HG03378 (cell line): Measurements from ENCODE around the gene NFIB.

ENCODE experiments used
- ATAC-seq: cut with Tn5 transposase; IDR thresholded peaks from one replicate; pipeline ENCODE4 v1.9.1; 2021; ENCODE audit warnings: mild to moderate bottlenecking, moderate library complexity; ENCODE audit not compliant: unreplicated experiment

Gene NFIB

DNA sequence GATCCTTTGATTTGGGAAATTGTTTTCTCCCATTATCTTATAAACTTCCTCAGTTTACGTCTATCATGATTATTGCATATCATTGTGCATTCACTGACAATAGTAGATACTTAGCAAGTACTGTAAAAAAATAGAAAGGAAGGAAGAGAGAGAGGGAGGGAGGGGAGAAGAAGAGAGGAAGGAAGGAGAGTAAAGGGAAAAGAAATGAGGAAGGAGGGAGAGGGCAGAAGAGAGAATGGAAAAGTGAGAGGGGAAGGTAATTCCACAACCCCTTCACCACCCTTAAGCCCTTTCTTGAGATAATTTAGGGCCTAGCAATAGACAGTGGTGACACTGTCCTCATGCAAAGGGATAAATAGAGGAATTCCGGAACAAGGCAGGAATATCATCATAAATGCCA, 64.4 kb downstream of the NFIB start:
- ATAC-seq = no peak

DNA sequence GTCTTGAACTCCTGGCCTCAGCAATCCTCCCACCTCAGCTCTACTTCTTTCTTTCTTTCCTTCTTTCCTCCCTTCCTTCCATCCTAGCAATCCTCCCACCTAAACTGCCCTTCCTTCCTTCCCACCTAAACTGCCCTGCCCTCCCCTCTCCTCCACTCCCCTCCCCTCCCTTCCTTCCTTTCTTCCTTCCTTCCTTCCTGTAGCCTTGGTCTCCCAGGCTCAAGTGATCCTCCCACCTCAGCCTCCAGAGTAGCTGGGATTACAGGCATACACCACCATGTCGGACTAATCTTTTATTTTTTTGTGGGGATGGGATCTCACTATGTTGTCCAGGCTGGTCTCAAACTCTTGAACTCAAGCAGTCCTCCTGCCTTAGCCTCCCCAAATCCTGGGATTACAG, 65.8 kb downstream of the NFIB start:
- ATAC-seq = no peak

DNA sequence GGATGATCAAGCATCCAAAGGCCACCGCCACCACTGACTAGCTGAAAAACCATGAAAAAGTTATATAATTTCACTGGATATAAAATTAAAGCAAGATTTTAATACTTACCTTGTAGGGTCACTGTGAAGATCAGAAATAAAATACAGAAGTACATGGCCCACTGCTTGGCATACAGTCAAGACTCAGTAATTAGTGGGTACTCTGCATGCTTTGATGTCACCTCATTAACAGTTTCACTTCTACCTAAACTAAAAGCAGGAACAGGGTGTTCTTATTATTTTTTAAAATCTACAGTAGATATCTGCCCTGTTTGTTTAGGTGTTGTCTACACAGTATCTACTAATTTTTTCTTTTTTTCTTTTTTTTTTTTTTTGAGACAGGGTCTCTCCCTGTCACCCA, 66.4 kb downstream of the NFIB start:
- ATAC-seq = no peak

DNA sequence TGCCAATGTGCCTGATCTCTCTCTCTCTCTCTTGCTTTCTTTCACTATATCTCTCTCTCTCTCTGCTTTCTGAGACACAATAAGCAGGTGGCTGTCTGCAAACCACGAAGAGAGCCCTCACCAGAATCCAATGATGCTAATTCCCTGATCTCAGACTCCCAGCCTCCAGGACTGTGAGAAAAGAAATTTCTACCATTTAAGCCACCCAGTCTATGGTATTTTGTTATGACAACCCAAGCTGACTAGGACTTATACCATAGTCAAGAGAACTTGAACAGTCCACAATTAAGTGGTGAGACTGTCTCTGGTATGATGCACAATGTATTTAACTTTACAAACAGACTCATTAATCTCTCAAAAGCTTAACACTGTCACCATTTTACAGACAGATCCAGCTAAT, 67.0 kb downstream of the NFIB start:
- ATAC-seq = no peak

DNA sequence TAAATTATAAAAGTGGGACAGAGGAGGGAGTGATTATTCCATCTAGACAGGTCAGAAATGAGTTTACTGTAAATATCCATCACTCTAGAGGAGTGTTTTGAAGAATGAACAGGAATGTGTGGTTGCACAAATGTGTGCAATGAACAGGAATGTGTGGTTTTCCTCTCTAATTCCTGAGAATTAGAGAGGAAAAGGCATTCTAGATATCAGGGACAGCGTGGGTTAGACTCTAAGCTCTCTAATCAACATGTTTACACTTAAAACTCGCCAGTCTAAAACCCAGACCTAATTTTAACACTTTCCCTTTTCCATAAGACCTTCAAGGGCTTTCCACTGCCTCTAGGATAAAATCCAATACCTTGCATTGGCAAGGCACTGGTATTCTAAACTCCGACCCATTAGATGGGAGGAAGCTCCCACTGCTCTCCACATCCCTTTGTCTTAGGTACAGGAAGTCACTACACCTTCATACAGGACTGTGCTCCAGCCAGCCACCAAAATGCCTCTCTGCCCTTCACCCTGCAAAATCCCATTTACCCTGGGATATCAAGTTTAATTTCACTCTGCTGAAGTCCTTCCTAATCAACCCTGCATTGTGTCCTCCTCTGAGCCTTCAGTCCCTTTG, 67.9 kb downstream of the NFIB start:
- ATAC-seq = no peak

DNA sequence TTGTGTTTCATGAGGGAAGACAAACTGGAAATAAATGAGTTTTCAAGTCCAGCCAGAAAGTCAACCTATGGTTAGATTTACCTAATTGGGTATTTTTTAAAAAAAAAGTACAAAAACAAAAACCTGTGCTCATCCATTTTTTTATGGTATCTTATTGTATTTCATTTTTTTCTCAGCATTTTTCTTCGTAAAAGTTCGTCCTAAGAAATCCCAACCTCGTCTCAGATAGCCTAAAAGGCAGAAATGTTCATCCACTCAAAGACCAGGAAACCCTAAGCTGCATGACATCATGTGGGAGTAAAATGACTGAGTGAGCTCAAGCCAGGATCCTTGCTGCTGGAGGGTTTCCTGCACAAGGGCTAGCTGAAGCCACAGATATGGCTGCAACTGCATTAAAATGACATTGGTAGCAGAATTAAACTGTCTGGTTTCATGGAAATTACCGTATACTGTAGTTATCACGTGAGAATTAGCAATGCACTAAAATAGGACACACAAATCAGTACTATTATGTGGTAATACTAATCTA, 70.4 kb downstream of the NFIB start:
- no peak for ATAC-seq

DNA sequence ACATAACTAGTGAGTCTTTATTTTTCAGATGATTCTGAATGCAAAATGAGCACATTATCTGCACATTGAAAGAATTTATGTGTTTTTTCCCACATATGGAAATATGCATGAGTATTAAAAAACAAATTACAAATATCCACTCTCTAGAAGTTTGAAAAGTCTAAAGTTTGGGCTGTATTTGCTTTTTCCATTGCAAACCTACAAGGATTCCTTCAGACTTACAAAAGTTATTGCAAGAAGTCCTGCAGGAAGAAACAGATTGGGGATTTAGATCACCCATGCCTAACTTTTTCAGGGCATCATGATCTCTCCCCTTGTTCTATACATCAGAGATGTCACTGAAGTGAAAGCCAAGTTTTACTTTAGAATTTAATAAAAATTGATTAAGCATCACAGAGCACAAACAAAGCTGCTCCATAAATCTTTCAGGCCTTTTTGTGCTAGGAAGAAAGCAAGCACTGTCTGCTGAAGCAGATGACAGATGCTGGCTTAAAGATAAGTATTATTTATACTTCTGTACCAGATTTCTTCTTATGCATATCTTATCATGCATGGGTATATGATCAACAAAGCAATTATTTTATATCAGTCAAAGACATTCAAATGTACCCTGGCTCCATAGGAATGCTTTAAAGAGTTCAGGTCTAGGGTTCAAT, 71.7 kb downstream of the NFIB start:
- no peak for ATAC-seq

DNA sequence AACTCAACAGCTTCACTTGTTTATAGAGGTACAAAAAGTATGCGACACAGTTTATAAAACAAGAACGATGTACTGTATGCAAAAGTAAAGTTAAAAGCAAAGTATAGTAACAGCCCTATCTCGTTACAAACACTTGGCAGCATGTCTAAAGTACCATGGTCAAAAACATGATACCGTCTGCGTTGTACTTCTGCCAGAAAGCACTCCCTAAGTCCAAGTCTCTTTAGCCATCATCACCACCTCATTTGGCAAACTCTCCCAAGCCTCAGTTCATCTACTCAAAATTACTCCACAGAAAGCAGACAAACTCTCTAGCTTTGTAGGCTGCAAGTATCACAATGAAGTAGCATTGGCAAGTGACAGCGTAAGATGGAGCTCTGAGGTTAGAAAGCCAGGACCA, 73.4 kb downstream of the NFIB start:
- no peak for ATAC-seq

DNA sequence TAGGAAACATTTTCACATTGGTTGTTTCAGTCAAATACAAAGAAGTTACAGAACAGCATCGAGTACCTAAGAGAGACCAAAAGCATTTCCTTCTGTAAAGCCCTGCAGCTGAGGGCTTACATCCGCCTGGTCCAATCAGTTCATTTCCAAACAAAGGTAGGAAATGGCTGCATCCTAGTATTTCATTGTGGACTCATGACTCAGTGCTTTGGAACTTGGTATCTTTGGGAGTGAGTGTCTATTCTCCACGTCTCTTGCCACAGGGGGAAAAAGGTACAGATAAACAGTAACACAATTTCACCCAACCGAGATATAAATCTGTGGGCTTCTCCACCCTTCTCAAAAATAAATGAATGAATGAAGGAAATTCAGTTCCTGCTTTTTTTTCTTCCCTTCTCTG, 75.4 kb downstream of the NFIB start:
- no peak for ATAC-seq

DNA sequence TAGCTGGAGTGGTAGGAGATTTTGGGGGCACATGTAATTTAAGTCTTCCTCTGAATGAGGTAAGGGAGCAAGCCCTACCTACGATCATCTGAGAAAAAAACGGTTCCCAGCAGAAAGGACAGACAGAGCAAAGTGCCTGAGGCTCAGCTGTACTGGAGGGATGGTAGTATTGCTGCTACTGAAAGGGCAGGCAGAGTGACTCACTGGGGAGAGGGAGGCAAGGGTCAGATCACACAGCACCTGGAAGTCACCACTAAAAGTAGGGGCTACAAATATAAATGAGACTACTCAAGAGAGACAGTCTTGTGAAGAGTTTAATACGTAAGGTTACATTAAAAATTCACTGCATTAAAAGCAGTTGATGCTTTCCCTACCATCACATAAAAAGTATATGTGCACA, 75.9 kb downstream of the NFIB start:
- no peak for ATAC-seq

DNA sequence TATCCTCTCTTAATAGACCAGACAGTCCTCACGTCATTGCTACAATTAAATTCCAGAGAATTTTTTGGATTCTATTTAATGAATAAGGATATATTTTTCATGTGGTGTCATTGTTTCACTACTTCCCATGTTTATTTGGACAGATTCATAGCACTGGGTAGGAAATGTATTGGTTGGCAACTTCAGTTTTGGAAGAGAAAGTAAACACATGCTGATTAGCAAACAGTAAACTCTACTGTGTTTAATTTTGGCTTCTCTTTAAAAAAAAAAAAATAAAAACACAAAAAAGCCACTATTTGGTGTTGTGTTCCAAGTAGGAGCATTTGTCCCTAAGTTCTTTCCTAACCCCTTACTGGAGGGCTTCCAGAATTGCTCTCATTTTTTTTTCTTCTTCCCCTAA, 77.3 kb downstream of the NFIB start:
- no peak for ATAC-seq

DNA sequence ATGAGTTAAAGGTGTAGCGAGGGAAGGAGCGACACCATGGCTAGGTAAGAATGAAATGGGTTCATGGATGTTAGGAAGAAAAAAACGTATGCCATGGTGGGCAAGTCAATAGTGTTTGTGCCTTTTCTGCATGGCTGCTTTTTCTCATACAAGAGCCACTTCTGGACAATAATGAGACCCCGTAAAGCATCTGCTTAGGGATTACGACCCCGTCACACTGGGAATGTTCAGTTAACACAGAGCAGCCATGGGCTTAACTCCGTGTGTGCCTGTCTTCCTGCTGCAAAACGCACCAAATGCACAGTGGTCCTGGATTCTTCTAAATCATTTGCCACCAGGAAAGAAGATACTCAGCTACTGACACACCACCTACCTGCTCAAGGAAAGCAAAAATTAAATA, 81.8 kb downstream of the NFIB start:
- no peak for ATAC-seq

DNA sequence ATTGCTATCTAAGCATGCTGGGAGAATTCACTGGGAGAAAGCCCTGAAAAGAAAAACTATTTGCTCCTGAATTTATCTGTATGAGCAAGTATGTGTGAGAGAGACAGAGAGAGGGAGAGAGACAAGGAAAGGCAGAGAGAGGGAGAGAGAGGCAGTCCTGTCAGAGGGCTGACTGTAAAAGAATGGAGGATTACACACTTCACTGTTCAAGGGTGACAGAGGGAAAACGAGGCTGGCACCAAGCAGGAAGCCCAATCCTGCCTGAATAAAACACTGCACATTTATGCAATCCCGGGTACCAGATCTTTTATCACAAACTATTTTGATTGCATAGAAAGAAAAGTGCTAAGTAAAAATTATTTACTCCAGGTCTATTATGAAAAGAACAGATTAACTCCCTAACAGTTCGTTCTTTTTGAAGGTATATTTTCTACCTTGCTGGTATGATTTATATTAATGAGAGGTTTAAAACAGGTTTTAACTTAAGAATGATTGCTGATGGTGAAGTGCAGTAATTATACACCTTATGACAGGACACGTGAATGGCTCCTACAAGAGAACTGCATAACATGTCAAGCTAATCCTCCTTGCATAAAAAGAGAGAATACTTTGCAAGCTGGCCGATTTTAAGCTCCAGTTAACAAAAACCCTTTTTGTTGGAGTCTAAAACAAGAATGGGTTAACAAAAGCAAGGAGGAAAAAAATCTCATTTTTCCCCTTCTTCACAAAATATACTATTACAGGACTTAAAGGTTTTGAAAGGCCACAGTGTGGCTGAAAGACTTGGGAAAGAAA, 82.5 kb downstream of the NFIB start:
- no peak for ATAC-seq

DNA sequence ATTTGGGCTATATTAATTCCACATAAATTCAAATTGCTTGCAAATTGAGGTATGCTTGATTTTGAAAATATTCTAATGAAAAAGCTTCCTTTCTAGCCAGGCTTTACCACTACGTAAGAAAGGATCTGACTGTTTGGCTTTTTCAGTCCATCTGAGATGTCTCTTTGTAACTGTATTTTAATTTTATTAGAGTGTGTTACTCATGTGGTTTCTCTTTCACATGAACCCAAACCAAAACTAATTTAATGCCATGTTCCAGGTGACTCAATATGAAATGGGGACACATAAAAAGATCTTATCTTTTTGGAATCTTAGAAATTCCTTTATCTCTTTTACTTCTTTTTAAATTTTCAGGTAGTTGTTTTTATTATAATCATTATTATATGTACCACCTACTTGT, 85.3 kb downstream of the NFIB start:
- no peak for ATAC-seq

DNA sequence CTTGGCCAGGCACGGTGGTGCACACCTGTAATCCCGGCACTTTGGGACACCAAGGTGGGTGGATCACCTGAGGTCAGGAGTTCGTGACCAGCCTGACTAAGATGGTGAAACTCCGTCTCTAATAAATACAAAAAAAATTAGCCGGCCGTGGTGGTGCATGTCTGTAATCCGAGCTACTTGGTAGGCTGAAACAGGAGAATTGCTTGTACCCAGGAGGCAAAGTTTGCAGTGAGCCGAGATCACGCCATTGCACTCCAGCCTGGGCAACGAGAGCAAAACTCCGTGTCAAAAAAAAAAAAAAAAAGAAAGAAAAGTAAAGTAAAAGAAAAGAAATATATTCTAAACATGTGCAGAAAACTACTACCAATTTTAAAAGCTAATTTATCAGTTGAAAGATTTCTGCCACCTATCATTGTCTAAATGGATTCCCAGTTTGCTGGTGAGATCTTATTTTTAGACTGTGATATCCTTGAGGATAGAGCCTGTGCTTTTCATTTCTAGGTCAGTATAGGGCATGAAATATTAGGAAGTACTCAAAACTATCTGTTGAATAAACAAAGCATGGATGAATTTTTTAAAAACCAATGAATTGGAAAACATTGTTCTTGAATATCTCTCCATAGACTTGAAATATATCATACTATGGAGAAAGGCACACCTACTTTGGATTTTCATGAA, 86.9 kb downstream of the NFIB start:
- no peak for ATAC-seq

DNA sequence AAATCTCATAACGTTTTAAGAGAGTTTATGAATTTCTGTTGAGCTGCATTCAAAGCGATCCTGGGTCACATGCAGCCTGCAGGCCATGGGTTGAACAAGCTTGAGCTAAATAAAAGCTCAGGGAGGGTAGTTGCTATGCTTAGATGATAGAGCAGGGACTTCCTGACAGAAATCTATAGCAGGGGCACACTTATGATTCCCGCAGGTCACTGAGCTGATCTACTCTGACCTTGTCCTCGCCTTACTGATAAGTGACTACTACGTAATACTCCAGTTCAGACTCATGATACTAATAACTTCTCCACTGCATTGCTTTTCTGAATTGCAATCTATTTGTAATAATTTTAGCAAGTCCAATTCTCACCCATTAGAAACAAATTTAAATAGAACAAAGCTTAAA, 90.9 kb downstream of the NFIB start:
- no peak for ATAC-seq

DNA sequence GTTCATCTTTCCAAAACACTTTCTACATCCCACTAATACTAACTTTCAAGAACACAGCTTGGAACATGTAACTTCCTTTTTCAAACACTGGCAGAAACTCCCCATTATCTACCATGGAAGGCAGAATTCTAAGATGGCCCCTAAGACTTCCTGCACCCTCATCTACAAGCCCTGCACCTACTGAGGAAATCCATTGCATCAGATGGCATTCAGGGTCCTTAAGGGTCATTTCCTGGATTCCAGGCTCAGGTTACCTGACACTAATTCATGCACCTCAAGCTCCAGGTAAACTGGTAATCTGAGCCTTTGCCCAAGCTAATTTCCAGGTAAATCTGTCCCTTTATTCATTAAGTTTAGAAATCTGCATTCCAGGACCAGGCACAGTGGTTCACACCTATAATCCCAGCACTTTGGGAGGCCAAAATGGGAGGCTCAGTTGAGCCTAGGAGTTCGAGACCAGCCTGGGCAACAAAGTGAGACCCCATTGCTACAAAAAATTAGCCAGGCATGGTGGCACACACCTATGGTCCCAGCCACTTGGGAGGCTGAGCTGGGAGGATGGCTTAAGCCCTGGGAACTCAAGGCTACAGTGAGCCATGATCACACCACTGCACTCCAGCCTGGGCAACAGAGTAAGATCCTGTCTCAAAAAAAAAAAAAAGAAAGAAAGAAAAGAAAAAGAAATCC, 91.6 kb downstream of the NFIB start:
- ATAC-seq = no peak

DNA sequence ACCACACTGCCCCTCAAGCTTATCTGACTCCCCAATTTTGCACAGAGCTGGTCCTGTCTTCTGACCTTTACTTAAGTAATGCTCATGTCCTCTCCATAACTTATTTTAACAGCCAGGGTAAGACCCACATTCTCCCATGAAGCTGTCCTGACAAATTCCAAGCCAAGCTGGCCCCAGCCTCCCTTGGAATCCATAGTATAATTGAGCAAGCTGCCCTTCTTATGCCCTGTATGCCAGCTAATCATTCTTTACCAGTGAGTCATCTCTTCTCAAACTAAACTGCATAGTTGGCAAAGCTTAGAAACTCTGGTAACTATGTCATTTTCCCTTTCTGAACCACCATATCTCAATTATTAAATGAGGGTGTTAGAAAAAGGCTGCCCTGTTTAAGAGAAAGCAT, 92.4 kb downstream of the NFIB start:
- no peak for ATAC-seq

DNA sequence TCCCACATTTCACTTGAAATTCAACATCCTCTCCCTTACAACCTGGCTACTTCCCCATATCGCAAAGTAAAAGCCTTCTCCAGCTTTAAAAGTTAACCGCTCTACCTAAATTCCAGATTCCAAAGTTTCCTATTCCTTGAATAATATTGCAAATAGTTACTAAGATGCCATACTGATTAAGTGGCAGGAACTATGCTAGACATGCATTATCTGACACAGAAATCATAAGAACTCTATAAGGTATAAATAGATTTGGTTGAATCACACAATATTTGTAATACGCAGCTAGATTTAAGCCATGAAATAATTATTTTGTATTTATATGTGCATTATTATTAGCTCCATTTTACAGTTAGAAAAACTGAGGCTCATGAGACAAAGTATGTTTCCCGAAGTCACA, 92.8 kb downstream of the NFIB start:
- no peak for ATAC-seq

DNA sequence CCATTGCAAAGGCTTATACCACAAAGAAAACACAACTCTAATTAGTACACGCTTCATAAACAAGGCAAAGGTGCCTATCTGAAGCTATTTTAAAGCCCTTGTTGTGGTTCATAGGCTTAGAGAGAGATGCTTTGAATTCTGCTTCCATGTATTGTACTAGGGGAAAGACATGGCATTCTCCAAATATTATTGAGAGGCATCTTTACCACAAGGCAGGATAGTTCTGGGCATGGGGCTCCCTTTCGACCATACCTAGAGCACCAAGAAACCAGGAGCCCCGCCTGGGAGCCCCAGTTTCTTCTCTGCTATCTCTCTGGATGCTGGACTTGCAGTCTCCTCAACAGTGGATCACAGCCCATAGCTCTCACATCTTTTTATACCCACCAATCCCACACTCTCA, 93.7 kb downstream of the NFIB start:
- ATAC-seq = no peak

DNA sequence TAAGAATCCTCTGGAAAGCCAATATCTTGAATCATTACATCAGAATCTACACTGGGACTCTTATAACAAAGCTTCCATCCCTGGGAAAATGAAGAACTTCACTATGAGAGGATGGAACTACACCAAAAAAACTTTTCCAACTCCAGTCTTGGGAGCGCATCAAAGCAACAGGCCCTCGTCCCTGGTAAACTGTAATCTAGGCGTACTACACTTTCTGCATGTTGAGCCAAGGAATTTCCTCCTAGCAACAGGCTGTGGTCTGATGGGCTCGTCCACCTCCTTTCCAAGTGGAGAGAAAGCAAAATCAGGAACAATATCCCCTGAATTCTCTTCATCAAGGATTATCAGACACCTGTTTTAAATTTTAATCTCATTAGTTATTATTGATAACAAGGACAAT, 94.1 kb downstream of the NFIB start:
- ATAC-seq = no peak
